ENCODE data around the gene PATJ. TPM values are rescaled to one million over a fixed set of nuclear protein-coding genes. Genes with fewer than 3 reads are reported as not detected.

PATJ gene
- total RNA-seq, 1 experiment from 2014 or later, result 48.8 TPM

GRCh38 chr1:62077821-62078220 is 335.5 kb downstream of the PATJ start:
- intact Hi-C loops (cut with micrococcal nuclease), result loop anchor here (10.0 kb wide), 1 partner anchor 1913 kb away; no protein-coding TSS in a partner anchor
- Histone ChIP-seq H3K27me3 (ENCODE audit: insufficient read depth, low read length) (no peaks in the 10 kb centered on the region), H3K4me3 (replicated peaks in 1 of 2; ENCODE audit: low read depth in 1 of 2, low read length in 2 of 2) (no peak overlapping the region), H3K9me2 (ENCODE audit: insufficient read depth) (no peaks in the 10 kb centered on the region), H3K9ac (ENCODE audit: low read length) (no peak overlapping the region), H3K9me3 (ENCODE audit: control insufficient read depth in 1 of 2, insufficient read depth in 1 of 2, low read depth in 1 of 2, low read length in 2 of 2) (no peaks in the 10 kb centered on the region), H3K36me3 (ENCODE audit: control insufficient read depth in 1 of 2, insufficient read depth in 2 of 2, low read length in 2 of 2) (no peaks in the 10 kb centered on the region), H4K20me1 (ENCODE audit: insufficient read depth) (no peaks in the 10 kb centered on the region; the same call in 1 of the 2 replicates), H3K4me1 (ENCODE audit: control insufficient read depth in 1 of 2, insufficient read depth in 2 of 2, low read length in 2 of 2) (peaks cover 12 to 14% of the 10 kb centered on the region in 2 experiments), H3K4me2 (ENCODE audit: low read length) (no peak overlapping the region), H3K27ac (ENCODE audit: low read depth, low read length) (no peak overlapping the region), H3K79me2 (ENCODE audit: insufficient read depth, low read length) (no peaks in the 10 kb centered on the region), H2AFZ (ENCODE audit: low read depth, low read length, poor library complexity, severe bottlenecking) (no peak overlapping the region)
- ChIA-PET CTCF (no interaction called here), POLR2A (no interaction called here), RAD21 (ENCODE audit: low non-redundant PET in 1 of 2, low total read pairs in 2 of 2, uncharacterized antibody in 2 of 2, unreplicated experiment in 2 of 2) (no interaction called here)
- TF ChIP-seq MAX (IDR thresholded peaks at IDR 0.05) (no peak), CEBPB (IDR thresholded peaks at IDR 0.05; ENCODE audit: low read depth) (no peak), ZNF274 (IDR thresholded peaks at IDR 0.05; ENCODE audit: low read depth, low read length) (no peak), EZH2phosphoT487 (IDR thresholded peaks at IDR 0.05; ENCODE audit: borderline replicate concordance) (no peak), EZH2 (IDR thresholded peaks at IDR 0.05) (no peak)
- BruUV-seq (replicated peaks), result no TSS peak
- DNase-seq (ENCODE audit: low read depth, low spot score) (no peak), ATAC-seq (no peak)

GRCh38 chr1:62082456-62083363 is 340.4 kb downstream of the PATJ start:
- Histone ChIP-seq H3K27me3 (ENCODE audit: insufficient read depth, low read length) (no peaks in the 10 kb centered on the region), H3K79me2 (ENCODE audit: insufficient read depth, low read length) (no peaks in the 10 kb centered on the region), H2AFZ (ENCODE audit: low read depth, low read length, poor library complexity, severe bottlenecking) (no peak overlapping the region), H3K4me1 (ENCODE audit: control insufficient read depth in 1 of 2, insufficient read depth in 2 of 2, low read length in 2 of 2) (no peaks in the 10 kb centered on the region), H3K9me2 (ENCODE audit: insufficient read depth) (no peaks in the 10 kb centered on the region), H3K9ac (ENCODE audit: low read length) (no peak overlapping the region), H3K4me2 (ENCODE audit: low read length) (no peak overlapping the region), H4K20me1 (ENCODE audit: insufficient read depth) (no peaks in the 10 kb centered on the region; the same call in 1 of the 2 replicates), H3K27ac (ENCODE audit: low read depth, low read length) (no peak overlapping the region), H3K4me3 (replicated peaks in 1 of 2; ENCODE audit: low read depth in 1 of 2, low read length in 2 of 2) (no peak overlapping the region), H3K36me3 (ENCODE audit: control insufficient read depth in 1 of 2, insufficient read depth in 2 of 2, low read length in 2 of 2) (no peaks in the 10 kb centered on the region), H3K9me3 (ENCODE audit: control insufficient read depth in 1 of 2, insufficient read depth in 1 of 2, low read depth in 1 of 2, low read length in 2 of 2) (no peaks in the 10 kb centered on the region)
- intact Hi-C loops (cut with micrococcal nuclease), result loop anchor here (1.0 to 2.0 kb wide), 3 partner anchors 62 to 664 kb away; no protein-coding TSS in a partner anchor
- ChIA-PET POLR2A (no interaction called here), RAD21 (ENCODE audit: low non-redundant PET in 1 of 2, low total read pairs in 2 of 2, uncharacterized antibody in 2 of 2, unreplicated experiment in 2 of 2) (interaction anchor here (1.0 to 1.2 kb wide), 2 partner anchors 62 kb away, joined by 3 to 8 read pairs; no protein-coding TSS in a partner anchor), CTCF (interaction anchor here (0.6 to 2.5 kb wide), 10 partner anchors 11 to 661 kb away, joined by 3 to 26 read pairs (median 4); no protein-coding TSS in a partner anchor)
- no TSS peak for BruUV-seq (replicated peaks)
- ATAC-seq (peak; percentile 91), DNase-seq (ENCODE audit: low read depth, low spot score) (no peak)
- TF ChIP-seq POLR2AphosphoS5 (IDR thresholded peaks at IDR 0.05; ENCODE audit: low read depth, low read length) (no peak), MAX (IDR thresholded peaks at IDR 0.05) (no peak), EZH2 (IDR thresholded peaks at IDR 0.05) (no peak), CTCF (IDR thresholded peaks at IDR 0.05 in 2 of 3, conservative IDR thresholded peaks at IDR 0.05 in 1 of 3; ENCODE audit: borderline replicate concordance in 1 of 3, insufficient read depth in 1 of 3, low read depth in 2 of 3, low read length in 2 of 3) (peak; percentile 64 to 97 (median 95); a peak in 5 of 6 replicates), SRF (IDR thresholded peaks at IDR 0.05; ENCODE audit: low read depth) (no peak), ATF3 (IDR thresholded peaks at IDR 0.05) (no peak), JUND (IDR thresholded peaks at IDR 0.05) (no peak), RAD21 (IDR thresholded peaks at IDR 0.05; ENCODE audit: low read depth) (peak; percentile 57), ZFX (IDR thresholded peaks at IDR 0.05) (no peak), FOSL1 (IDR thresholded peaks at IDR 0.05; ENCODE audit: low read depth) (no peak), ZBTB33 (IDR thresholded peaks at IDR 0.05; ENCODE audit: extremely low read depth, insufficient replicate concordance, low read length) (no peak)
